Retina (tissue), 1 donor: ENCODE data around the gene ABR.
A peak's percentile ranks its signal among the peaks of the same experiment; 100 is the strongest.
"Not testable (repeated sequence)": the region's sequence is repeated elsewhere in the genome, so short reads cannot be mapped to it uniquely, and the experiment has no call there.

Source experiments
- DNase-seq: peaks from one replicate; pipeline ENCODE4 v3.0.0-alpha.2; 2016

Gene ABR

DNA sequence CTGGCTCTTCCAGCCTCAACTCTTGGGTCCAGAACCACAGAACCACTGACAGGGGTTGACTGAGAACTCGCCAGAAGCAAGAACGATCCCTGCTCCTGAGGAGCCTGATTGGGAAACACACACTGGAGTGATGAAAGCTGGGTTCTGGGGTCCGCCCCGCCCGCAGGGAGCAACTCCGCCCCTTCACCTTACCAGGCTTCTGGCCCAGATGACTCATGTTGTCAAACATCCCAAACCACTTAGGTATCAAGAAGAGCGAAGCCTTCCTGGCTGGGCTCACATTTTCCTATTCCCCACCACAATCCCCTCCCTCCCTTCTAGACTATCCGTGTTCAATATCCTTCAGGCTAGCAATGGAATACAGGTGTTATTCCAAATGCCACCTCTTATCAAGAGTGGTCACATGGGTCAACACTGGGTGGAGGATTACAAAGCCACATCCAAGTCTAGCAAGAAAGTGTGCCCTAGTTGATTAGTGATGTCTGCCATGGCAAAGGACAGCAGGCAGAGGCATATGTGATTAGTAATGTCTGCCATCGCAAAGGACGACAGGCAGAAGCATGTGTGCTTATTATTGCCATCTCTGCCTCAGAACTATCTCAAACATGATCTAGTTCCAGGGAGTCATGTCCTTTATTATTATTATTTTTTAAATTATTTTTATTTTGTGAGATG lies 112.4 kb downstream of the ABR start:
- DNase-seq: no peak

DNA sequence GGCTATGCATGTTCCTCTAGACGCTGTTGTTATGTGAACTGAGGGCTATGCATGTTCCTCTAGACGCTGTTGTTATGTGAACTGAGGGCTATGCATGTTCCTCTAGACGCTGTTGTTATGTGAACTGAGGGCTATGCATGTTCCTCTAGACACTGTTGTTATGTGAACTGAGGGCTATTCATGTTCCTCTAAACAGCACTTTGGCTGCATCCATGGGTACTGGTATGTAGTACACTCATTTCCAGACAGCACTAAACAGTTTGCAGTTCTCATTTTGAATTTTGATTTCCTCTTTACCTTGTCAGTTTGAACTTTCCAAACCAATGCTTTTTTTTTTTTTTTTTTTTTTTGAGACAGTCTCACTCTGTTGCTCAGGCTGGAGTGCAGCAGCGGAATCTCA lies 114.4 kb downstream of the ABR start:
- not testable (repeated sequence) for DNase-seq

DNA sequence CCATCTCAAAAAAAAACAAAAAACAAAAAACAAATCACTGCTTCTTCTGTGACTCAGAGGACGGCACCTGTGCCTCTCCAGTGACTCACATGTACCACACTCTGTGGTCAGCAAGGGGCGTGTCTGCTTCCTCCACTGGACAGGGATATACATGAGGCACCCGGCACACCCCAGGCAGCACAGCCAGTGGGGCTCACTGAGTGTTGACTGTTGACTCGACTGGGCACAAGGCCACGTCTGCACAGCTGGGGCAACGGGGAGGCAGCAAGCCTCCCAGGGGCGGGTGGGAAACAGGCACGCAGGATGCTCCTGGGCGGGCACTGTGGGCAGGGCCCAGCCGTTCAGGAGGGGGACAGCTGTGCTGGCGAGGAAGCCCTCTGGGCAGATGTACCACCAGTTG lies 118.8 kb downstream of the ABR start:
- no peak for DNase-seq

DNA sequence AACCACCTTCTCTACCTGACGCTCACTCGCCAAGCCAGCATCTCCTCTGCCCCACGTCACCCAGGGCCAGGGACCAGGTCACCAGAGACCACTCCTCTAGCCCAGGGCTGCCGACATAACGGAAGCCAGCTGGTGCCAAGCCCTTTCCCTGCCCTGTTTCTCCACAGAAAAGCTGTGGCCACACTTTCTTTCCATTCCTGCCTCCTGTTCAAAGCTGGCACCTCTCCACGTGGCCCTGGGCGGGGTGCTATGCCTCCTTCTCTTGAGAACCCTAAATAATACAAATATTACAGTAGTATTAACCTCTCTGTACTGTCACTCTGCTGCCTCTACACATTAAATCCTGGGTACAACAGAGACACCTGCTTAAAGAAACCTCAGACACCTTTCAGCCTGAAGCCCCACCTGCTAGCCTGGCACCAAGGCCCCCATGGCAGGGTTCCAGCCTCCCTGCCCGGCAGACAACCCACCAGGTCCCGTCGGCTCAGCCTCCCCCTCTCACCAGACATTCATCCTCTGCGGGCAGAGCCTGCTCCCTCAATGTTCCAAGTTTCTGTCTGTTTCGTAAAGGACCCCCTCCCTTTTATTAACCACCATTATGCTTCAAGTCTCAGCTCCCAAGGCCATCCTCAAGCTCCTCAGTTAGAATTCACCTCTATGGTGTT lies 120.5 kb downstream of the ABR start:
- no peak for DNase-seq

- no peak for DNase-seq
Measured at GRCh38 chr17:1058423-1059130, 121.2 kb downstream of the ABR start.

DNA sequence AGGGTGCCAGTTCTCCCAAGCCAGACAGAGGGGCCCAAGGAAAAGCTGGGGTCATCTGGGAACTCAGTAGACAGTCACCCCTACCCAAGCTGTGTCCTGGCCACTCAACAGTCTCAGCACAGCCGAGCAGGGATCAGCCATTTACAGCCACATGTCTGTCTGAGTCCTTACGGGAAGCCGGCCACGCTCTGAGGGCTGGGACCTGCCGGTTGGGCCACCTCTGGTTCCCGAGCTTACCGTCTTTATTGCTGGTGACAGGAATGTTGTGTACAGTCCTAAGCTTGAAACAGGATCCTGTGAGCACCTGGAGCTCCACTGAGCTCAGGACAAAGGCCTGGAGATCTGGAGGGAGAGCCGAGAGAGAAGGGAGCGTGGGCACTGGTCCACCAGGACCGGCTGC lies 123.0 kb downstream of the ABR start:
- no peak for DNase-seq

DNA sequence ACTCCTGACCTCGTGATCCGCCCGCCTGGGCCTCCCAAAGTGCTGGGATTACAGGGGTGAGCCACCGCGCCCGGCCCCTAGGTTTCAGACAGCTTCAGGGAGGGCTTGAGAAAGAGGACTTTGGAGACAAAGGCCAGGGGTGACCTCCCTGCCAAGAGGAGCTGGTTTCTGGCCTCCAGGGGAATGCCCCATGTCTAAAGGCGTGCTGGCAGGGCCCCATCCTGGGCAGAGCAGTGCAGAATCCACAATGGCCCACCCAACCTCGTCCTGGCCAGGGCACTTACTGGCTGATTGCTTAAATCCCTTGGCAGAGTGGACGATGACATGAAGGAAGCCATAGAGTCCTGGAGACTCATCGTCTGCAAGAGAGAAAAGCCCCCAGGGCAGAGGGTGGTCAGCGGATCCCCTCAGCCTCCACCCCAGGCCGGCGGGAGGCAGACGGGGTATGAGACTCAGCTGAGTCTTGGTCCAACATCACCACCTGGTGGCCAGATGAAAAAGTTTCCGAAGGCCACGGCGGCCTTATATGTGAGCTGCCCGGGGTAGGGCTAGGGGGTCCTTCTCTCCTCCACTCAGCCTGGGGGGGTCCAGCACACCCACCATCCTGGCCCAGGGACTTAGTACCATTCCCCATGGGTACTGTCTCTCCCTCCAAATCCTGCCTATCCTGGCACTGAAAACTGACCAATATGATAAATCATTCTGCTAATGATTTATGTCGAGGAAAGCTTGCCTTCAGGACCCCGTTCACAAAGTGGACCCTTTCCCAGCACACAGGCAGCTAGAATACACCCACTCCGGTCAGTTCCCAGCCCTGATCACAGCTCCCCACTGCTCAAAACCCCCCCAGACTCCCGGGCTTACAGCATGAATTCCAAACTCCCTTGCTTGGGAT lies 123.8 kb downstream of the ABR start:
- peak; percentile 84 for DNase-seq

GRCh38 chr17:1055231-1055630 lies 124.5 kb downstream of the ABR start:
- DNase-seq: no peak

- no peak for DNase-seq
Measured at GRCh38 chr17:1054656-1055055, 125.1 kb downstream of the ABR start.

- DNase-seq: no peak
Measured at GRCh38 chr17:1053661-1054360, 126.0 kb downstream of the ABR start.

DNA sequence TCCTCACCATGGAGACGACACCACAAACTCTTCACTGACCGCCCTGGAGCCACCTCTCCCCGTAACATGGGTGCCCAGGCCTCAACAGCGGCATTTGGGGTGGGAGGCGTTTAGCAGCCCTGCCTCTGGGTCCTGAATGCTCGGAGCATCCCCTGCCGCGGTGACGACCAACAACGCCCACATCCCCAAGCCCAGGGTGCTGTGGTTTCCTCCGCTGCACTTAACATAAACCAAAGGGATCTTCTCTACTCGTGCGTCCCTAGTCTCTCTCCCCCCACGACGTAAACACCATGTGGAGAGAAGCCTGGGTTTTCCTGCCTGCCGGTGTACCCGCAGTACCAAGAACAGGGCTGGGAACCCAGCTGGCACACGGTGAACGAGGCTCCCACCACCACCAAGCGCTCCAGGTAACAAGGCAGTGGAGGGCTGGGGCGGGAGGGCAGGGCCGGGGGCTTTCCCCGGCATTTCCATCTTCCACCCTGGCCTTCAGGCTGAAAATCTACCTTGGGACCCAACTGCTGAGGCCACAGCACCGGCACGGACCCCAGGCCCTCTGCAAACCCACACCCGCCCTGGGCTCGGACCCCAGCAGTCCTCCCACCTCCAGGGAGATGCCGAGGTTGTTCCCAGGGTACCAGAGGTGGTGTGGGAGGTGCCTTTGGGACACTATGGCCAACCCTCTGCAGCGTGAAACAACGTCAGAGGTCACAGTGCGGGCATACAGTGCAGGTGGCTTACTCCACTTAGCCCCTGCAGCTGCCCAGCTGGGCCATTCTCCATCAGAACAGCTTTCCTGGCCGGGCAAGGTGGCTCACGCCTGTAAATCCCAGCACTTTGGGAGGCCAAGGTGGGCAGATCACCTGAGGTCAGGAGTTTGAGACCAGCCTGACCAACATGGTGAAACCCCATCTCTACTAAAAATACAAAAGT lies 128.5 kb downstream of the ABR start:
- no peak for DNase-seq

- DNase-seq: no peak
Measured at GRCh38 chr17:1050246-1050995, 129.4 kb downstream of the ABR start.

DNA sequence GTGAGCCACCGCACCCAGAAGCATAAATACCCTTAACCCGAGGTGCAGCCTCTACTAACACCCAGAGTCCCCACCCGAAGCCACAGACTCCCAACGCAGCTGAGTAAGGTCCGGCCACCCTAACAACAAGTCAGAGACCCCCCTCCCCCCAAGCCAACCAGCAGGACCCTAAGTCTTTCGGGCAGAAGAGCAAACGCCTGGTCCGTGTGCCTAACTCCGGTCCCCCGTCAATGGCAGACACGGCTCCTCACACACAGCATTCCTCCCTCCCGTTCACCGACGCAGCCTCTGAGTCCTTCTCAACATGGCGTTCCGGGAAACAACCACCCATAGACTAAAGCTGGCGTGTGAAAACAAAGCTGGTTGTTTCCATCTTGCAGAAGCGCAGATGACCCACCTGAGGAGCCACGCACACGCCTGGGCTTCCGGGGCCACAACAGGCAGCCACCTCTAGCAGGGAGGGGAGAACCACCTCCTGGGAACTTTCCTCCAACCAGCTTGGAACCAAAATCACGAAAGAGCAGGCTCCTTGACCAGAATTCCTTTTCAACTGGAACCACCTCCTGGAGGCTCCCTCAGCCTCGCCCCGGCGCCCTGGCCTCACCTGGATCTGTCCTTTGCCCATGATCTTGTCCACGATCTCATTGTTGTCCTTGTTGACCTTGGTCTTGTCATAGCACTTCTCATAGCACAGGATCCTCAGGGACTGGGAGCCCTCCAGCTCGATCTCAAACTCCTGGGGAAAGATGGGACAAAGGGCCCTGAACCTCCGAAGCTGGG lies 130.1 kb downstream of the ABR start:
- no peak for DNase-seq

DNA sequence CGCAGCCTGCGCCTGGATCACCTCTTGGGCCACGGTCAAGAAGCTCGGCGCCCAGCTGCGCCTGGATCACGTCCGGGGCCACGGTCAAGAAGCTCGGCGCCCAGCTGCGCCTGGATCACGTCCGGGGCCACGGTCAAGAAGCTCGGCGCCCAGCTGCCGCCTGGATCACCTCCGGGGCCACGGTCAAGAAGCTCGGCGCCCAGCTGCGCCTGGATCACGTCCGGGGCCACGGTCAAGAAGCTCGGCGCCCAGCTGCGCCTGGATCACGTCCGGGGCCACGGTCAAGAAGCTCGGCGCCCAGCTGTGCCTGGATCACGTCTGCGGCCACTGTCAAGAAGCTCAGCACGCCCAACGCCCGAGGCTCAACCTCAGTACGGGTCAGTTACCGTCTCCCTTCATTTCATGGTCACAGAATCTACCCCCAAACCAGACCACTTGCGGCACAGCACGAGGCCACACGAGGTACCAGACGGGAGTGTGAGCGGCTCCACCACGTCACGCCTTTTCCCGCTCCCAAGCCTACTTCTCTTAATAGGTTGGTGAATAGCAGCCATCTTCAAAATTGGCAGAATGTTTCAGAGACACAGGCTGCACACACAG lies 131.2 kb downstream of the ABR start:
- not testable (repeated sequence) for DNase-seq

DNA sequence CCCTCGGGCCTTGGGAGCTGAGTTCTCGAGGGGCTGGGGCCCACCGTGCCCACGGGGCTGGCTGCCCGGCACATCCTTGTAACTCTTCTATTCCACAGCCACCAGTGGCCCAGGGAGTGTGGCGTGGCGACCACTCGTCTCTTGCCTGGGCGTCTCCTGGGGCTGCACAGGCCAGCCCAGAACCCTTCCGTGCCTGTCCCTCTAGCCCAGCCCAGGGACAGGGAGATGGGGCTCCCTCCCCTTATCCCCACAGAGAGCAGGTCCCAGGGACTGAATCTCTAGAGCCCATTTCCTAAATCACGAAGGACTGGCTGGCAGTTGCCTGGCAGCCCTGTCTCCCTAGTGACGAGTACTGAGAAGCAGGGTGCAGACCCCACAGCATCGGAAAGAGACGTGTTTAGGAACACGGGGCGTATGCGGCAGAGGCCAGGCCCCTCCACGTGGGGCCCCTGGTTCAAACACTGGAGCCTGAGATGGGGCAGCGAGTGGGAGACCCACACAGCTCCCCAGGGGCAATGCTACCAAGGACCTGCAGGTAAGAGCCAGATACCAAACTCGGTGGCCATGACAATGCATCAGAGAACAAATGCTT lies 131.8 kb downstream of the ABR start:
- no peak for DNase-seq

DNA sequence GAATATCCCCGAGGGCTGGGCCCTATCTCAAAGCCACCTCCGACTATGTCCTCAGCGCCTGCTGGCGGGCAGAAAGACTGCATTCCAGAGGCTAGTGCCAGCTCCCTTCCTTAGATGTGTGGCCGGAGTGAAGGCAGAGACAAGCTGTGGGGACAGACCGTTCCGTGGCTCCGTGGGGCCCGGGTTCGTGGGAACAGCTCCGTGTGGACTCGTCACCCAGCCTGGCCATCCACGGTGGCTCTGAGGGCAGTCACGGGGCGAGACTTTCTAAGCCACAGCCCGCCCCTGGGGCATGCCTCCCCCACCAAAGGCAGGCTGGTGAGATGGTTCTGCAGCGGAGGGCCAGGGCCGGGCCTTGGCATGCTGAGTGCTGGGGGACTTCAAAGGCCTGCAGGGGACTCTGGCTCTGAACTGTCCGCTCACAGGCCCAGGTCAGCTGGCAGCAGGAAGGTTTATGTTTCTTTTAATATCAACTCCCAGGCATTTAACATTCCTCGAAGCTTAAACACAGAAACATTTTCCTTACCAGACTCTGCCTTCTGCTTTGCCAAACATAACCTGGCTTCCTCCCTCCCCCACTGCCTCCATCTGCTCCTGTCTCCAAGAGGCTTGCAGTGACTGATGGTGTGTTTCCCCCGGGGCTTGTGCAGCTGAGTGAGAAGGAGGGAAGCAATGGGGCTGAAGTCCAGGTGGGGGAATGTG lies 132.5 kb downstream of the ABR start:
- DNase-seq: peak; percentile 53

DNA sequence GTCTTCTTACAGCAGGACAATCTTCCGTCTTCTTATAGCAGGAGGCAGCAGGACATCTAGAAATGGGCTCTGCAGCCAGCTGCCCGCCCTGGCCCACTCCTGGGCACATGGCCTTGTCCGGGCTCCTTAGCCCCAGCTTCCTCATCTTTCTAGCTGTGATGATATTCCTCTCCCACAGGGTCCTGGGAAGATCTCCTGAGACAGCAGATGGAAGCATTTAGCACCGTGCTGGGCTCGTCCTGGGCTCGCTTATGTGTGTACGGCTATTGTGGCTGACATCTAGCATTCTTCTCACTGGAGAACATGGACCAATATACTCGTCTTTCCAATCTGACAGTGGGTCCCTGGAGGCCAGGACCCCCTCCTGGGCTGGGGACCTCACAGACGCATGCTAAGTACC lies 134.3 kb downstream of the ABR start:
- no peak for DNase-seq

GRCh38 chr17:1044387-1045009 lies 135.3 kb downstream of the ABR start:
- DNase-seq: not testable (repeated sequence)
